Right lobe of liver (tissue), 6 donors: Measurements from ENCODE around the gene PYGO1. TPM values are rescaled to one million over a fixed set of nuclear protein-coding genes. Genes with fewer than 3 reads are reported as not detected.

Source experiments
- ATAC-seq, 4 donors: fragments of 200-7000 bp; cut with Tn5 transposase; one replicate each; pipeline ENCODE4 v1.9.1; 2020; ENCODE audit warnings: mild to moderate bottlenecking in 4 of 4, moderate library complexity in 4 of 4
- DNase-seq, 3 donors: peaks; one replicate each; pipeline ENCODE4 v3.0.0-alpha.2; 2020
- H3K27ac ChIP-seq, 3 donors: fragments of 200-600 bp; one replicate each; pipeline ENCODE4 v1.8.0; 2022
- H3K27me3 ChIP-seq, 2 donors: fragments of 200-600 bp; one replicate each; pipeline ENCODE4 v1.8.0; 2022
- H3K36me3 ChIP-seq, 4 donors: fragments of 200-600 bp; sonication (generic) in 1 of 4; one replicate each; pipeline versions ENCODE4 v1.5.1 to v1.8.0; 2017 to 2022; ENCODE audit warnings: control low read depth in 1 of 4
- H3K4me1 ChIP-seq, 4 donors: fragments of 200-600 bp; sonication (generic) in 1 of 4; one replicate each; pipeline versions ENCODE4 v1.5.1 to v1.8.0; 2017 to 2022; ENCODE audit warnings: control low read depth in 1 of 4
- H3K4me3 ChIP-seq, 3 donors: fragments of 200-600 bp; one replicate each; pipeline ENCODE4 v1.8.0; 2022
- H3K9me3 ChIP-seq, 4 donors: fragments of 200-600 bp; sonication (generic) in 1 of 4; one replicate each; pipeline versions ENCODE4 v1.5.1 to v1.8.0; 2017 to 2022; ENCODE audit warnings: control low read depth in 1 of 4
- POLR2A ChIP-seq: fragments of 450-650 bp; IDR thresholded peaks from one replicate; pipeline ENCODE4 v1.6.1; 2017; ENCODE audit warnings: antibody characterized with exemption, mild to moderate bottlenecking
- WGBS: methylation state at CpG from one replicate; pipeline ENCODE4 v1.1.6; 2018; ENCODE audit warnings: low coverage, low lambda C conversion rate; ENCODE audit not compliant: insufficient coverage; ENCODE audit errors: missing lambda C conversion rate; 5-methylcytosine and 5-hydroxymethylcytosine counted together
- intact Hi-C, 2 donors: fragments of 100-400 bp; cut with DNase I; formaldehyde crosslinking; loops; one replicate each; pipeline versions ENCODE4 v1.11.2 to v1.14.1; 2022
- total RNA-seq, 6 experiments: library from RNA; depleted of rRNA in 2 of 6; stranded (reverse); fragments of >200 nt in 2 of 6; fragmentation: NEBNext Ultra II Directional in 3 of 6; extraction: Animal tissue kit (Norgen Biotek cat#: 25700) in 3 of 6; gene quantifications; one replicate each; pipeline versions ENCODE4 v1.1.0 to v1.2.4, GENCODE V29; 2016 to 2023
- TF ChIP-seq, protein P1 (sequence below), 4 donors: fragments of 200-600 bp in 3 of 4; fragments of 450-650 bp in 1 of 4; IDR thresholded peaks; one replicate each; pipeline versions ENCODE4 v1.5.1 to v1.8.0; 2016 to 2022; ENCODE audit warnings: antibody characterized with exemption in 4 of 4, mild to moderate bottlenecking in 2 of 4
- donor health status: DM: no; HTN: yes; CAD: no.
- donor health status: DM: no; HTN: no; CAD: no.
- donor health status: DM: no; HTN: no; CAD: no.
- donor health status: DM: no; HTN: yes; CAD: no.
- donor health status: DM: no; HTN: yes; CAD: no.

Gene PYGO1
- total RNA-seq, 6 experiments from 2014 or later = 0.09 to 0.27 (median 0.19) TPM

DNA sequence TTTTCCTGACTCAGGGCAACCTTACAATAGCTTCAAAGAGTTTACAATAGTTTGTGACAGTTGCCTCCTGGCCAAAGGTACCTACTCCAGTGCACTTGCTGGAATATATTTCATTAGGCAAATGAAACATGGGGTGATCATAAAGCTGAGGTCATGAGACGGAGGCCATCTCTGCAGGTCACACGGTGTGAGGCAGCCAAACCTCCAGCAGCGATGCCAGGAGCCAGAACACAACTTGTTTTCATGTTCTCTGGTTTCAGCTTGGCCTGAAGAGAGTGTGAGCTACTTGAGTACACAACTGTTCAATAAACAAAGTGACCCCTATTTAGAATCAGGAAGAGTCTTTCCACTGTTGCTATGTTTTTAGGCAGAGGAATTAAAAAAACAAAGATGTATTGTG lies 42.7 kb upstream of the PYGO1 start:
- H3K9me3 ChIP-seq = no peaks in the 10 kb centered on the region
- H3K27ac ChIP-seq = no peak overlapping the region
- no peak overlapping the region for H3K4me3 ChIP-seq
- no peaks in the 10 kb centered on the region for H3K36me3 ChIP-seq
- H3K27me3 ChIP-seq = no peaks in the 10 kb centered on the region
- no peaks in the 10 kb centered on the region for H3K4me1 ChIP-seq
- TF ChIP-seq, protein P1, sequence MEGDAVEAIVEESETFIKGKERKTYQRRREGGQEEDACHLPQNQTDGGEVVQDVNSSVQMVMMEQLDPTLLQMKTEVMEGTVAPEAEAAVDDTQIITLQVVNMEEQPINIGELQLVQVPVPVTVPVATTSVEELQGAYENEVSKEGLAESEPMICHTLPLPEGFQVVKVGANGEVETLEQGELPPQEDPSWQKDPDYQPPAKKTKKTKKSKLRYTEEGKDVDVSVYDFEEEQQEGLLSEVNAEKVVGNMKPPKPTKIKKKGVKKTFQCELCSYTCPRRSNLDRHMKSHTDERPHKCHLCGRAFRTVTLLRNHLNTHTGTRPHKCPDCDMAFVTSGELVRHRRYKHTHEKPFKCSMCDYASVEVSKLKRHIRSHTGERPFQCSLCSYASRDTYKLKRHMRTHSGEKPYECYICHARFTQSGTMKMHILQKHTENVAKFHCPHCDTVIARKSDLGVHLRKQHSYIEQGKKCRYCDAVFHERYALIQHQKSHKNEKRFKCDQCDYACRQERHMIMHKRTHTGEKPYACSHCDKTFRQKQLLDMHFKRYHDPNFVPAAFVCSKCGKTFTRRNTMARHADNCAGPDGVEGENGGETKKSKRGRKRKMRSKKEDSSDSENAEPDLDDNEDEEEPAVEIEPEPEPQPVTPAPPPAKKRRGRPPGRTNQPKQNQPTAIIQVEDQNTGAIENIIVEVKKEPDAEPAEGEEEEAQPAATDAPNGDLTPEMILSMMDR (IDR thresholded peaks at IDR 0.05) = no peak
- TF ChIP-seq POLR2A = no peak
- intact Hi-C loops = no loop called here
- ATAC-seq (no peak), DNase-seq (no peak)
- no CpG with 5 or more reads among the region's 3 CpGs for WGBS

- no peak for DNase-seq
- Histone ChIP-seq H3K4me1 (no peaks in the 10 kb centered on the region), H3K36me3 (no peaks in the 10 kb centered on the region), H3K27ac (no peak overlapping the region), H3K27me3 (no peaks in the 10 kb centered on the region), H3K4me3 (no peak overlapping the region), H3K9me3 (no peaks in the 10 kb centered on the region)
- 57% methylated on average over 2 of the region's 2 CpGs for WGBS
- TF ChIP-seq POLR2A = no peak
- TF ChIP-seq, protein P1 (IDR thresholded peaks at IDR 0.05) = no peak
- no peak for ATAC-seq
- intact Hi-C loops = no loop called here
Observed at GRCh38 chr15:55628369-55628730, 40.2 kb upstream of the PYGO1 start.

DNA sequence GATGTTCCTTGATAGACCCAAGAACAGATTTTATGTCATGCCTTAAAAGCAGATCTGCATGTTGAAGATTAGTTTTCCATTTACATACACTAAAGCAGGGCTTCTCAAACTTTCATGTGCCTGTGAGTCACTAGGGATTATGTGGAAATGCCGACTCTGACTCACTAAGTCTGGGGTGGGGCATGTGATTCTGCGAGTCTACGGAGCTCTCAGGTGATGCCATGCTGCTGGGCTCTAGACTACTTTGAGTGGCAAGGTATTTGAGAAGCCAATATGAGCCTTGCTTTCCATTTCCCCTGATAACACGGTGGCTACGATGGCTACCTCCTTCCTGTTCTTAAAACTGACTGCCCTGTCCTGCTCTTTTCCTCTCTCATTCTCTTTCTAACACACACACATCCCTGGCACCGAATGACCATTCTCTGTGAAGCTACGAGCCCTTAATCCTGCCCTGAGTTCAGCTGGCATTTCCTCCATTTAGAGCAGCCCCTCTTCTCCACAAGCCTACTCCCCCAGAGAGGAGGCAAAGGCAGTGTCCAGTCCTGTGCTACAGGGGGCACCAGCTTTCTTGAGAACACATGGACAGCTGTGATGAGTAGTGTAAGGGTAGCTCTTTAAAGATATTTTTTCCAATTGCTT lies 39.7 kb upstream of the PYGO1 start:
- Histone ChIP-seq H3K9me3 (no peaks in the 10 kb centered on the region), H3K27ac (no peak overlapping the region), H3K4me3 (no peak overlapping the region), H3K27me3 (no peaks in the 10 kb centered on the region), H3K36me3 (no peaks in the 10 kb centered on the region), H3K4me1 (no peaks in the 10 kb centered on the region)
- no peak for DNase-seq
- TF ChIP-seq POLR2A = no peak
- TF ChIP-seq, protein P1 (IDR thresholded peaks at IDR 0.05) = no peak
- intact Hi-C loops = no loop called here
- no peak for ATAC-seq
- WGBS = 68% methylated on average over 6 of the region's 7 CpGs

GRCh38 chr15:55619783-55620182 lies 31.6 kb upstream of the PYGO1 start:
- no peak for ATAC-seq
- no peaks in the 10 kb centered on the region for H3K36me3 ChIP-seq
- H3K27me3 ChIP-seq = no peaks in the 10 kb centered on the region
- DNase-seq = no peak
- 42% methylated on average over 4 of the region's 6 CpGs for WGBS
- H3K27ac ChIP-seq = no peak overlapping the region
- no peaks in the 10 kb centered on the region for H3K9me3 ChIP-seq
- H3K4me3 ChIP-seq = no peak overlapping the region
- H3K4me1 ChIP-seq = no peaks in the 10 kb centered on the region
- TF ChIP-seq, protein P1 (IDR thresholded peaks at IDR 0.05) = no peak
- TF ChIP-seq POLR2A = no peak
- intact Hi-C loops = no loop called here

GRCh38 chr15:55618387-55618786 lies 30.2 kb upstream of the PYGO1 start:
- intact Hi-C loops = no loop called here
- Histone ChIP-seq H3K4me3 (no peak overlapping the region), H3K36me3 (no peaks in the 10 kb centered on the region), H3K27ac (no peak overlapping the region), H3K4me1 (no peaks in the 10 kb centered on the region), H3K9me3 (no peaks in the 10 kb centered on the region), H3K27me3 (no peaks in the 10 kb centered on the region)
- WGBS = 65% methylated on average over 4 of the region's 4 CpGs
- DNase-seq = no peak
- ATAC-seq = no peak
- TF ChIP-seq, protein P1 (IDR thresholded peaks at IDR 0.05) = no peak
- no peak for TF ChIP-seq POLR2A
